ENCODE measurements around the gene GABRR1.
"Not testable (repeated sequence)": the region's sequence is repeated elsewhere in the genome, so short reads cannot be mapped to it uniquely, and the experiment has no call there.

The GABRR1 gene

DNA sequence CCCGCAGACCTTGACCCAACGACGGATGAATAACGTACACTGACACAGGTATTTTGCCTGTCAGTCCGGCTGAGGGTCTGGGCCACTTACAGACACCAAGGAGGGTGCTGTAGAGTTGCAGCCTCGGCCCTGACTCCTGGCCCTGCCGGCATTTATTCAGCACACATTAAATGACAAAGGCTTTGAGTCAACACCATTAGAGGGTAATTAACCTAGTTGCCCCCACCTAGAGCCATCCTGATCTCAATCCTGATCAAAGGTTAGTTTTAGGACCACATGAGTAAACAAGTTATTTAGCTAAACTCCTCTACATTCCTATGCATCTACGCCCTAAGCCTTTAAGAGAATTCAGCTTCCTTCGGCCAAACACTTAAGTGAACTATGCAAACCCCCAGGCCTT lies 83.2 kb downstream of the GABRR1 start:
- H3K9me3 ChIP-seq (ENCODE audit: control insufficient read depth in 5 of 5, low read length in 5 of 5), result no peaks in the 10 kb centered on the region
- H3K4me3 ChIP-seq (ENCODE audit: low read depth in 1 of 5, low read length in 5 of 5), result no peak overlapping the region
- H3K27ac ChIP-seq (ENCODE audit: low read depth, low read length), result no peak overlapping the region
- H3K36me3 ChIP-seq (ENCODE audit: control insufficient read depth in 5 of 5, insufficient read depth in 5 of 5, low read length in 5 of 5), result no peaks in the 10 kb centered on the region
- H3K4me1 ChIP-seq (ENCODE audit: control insufficient read depth in 5 of 5, insufficient read depth in 5 of 5, low read length in 5 of 5), result no peaks in the 10 kb centered on the region
- no peaks in the 10 kb centered on the region for H3K27me3 ChIP-seq (ENCODE audit: control insufficient read depth in 5 of 5, insufficient read depth in 4 of 5, low read length in 5 of 5)
- no peak overlapping the region for H3K9ac ChIP-seq (ENCODE audit: low read length in 5 of 5)

- Histone ChIP-seq H3K9me3 (ENCODE audit: control insufficient read depth in 5 of 5, low read length in 5 of 5) (no peaks in the 10 kb centered on the region), H3K4me1 (ENCODE audit: control insufficient read depth in 5 of 5, insufficient read depth in 5 of 5, low read length in 5 of 5) (no peaks in the 10 kb centered on the region), H3K9ac (ENCODE audit: low read length in 5 of 5) (no peak overlapping the region), H3K4me3 (ENCODE audit: low read depth in 1 of 5, low read length in 5 of 5) (no peak overlapping the region), H3K27me3 (ENCODE audit: control insufficient read depth in 5 of 5, insufficient read depth in 4 of 5, low read length in 5 of 5) (no peaks in the 10 kb centered on the region), H3K36me3 (ENCODE audit: control insufficient read depth in 5 of 5, insufficient read depth in 5 of 5, low read length in 5 of 5) (no peaks in the 10 kb centered on the region), H3K27ac (ENCODE audit: low read depth, low read length) (no peak overlapping the region)
These were observed 85.1 kb downstream of the GABRR1 start for GRCh38 chr6:89132057-89132456.

- no peak overlapping the region for H3K9ac ChIP-seq (ENCODE audit: low read length in 5 of 5)
These were observed 85.6 kb downstream of the GABRR1 start for GRCh38 chr6:89131599-89131998.

DNA sequence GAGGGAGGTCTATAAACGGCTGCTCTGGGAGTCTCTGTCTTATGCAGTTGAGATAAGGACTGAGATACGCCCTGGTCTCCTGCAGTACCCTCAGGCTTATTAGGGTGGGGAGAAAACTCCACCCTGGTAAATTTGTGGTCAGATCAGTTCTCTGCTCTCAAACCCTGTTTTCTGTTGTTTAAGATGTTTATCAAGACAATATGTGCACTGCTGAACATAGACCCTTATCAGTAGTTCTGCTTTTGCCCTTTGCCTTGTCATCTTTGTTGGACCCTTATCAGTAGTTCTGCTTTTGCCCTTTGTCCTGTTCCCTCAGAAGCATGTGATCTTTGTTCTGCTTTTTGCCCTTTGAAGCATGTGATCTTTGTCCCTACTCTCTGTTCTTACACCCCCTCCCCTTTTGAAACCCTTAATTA lies 88.9 kb downstream of the GABRR1 start:
- not testable (repeated sequence) for H3K27ac ChIP-seq (ENCODE audit: low read depth, low read length); H3K27me3 ChIP-seq (ENCODE audit: control insufficient read depth in 5 of 5, insufficient read depth in 4 of 5, low read length in 5 of 5); H3K9me3 ChIP-seq (ENCODE audit: control insufficient read depth in 5 of 5, low read length in 5 of 5); H3K4me1 ChIP-seq (ENCODE audit: control insufficient read depth in 5 of 5, insufficient read depth in 5 of 5, low read length in 5 of 5); H3K9ac ChIP-seq (ENCODE audit: low read length in 5 of 5); H3K36me3 ChIP-seq (ENCODE audit: control insufficient read depth in 5 of 5, insufficient read depth in 5 of 5, low read length in 5 of 5); H3K4me3 ChIP-seq (ENCODE audit: low read depth in 1 of 5, low read length in 5 of 5)

More at GRCh38 chr6:89131599-89131998, 85.6 kb downstream of the GABRR1 start:
- Histone ChIP-seq H3K4me3 (ENCODE audit: low read depth in 1 of 5, low read length in 5 of 5) (no peak overlapping the region), H3K36me3 (ENCODE audit: control insufficient read depth in 5 of 5, insufficient read depth in 5 of 5, low read length in 5 of 5) (no peaks in the 10 kb centered on the region), H3K9me3 (ENCODE audit: control insufficient read depth in 5 of 5, low read length in 5 of 5) (no peaks in the 10 kb centered on the region), H3K27me3 (ENCODE audit: control insufficient read depth in 5 of 5, insufficient read depth in 4 of 5, low read length in 5 of 5) (no peaks in the 10 kb centered on the region), H3K4me1 (ENCODE audit: control insufficient read depth in 5 of 5, insufficient read depth in 5 of 5, low read length in 5 of 5) (no peaks in the 10 kb centered on the region), H3K27ac (ENCODE audit: low read depth, low read length) (no peak overlapping the region)

Data from subcutaneous abdominal adipose tissue (tissue), 5 donors.